NCI-H2081 treated with DMSO at 0.1 percent for 48 hours (cell line): Measurements from ENCODE around the gene CBLIF.
"Not testable (repeated sequence)": the region's sequence is repeated elsewhere in the genome, so short reads cannot be mapped to it uniquely, and the experiment has no call there.

Source experiments
- DNase-seq: peaks from one replicate; lab custom pipeline; 2025; lab: John Stamatoyannopoulos, UW

Gene CBLIF

GRCh38 chr11:59847626-59848025, 2.3 kb upstream of the CBLIF start:
- no peak for DNase-seq

DNA sequence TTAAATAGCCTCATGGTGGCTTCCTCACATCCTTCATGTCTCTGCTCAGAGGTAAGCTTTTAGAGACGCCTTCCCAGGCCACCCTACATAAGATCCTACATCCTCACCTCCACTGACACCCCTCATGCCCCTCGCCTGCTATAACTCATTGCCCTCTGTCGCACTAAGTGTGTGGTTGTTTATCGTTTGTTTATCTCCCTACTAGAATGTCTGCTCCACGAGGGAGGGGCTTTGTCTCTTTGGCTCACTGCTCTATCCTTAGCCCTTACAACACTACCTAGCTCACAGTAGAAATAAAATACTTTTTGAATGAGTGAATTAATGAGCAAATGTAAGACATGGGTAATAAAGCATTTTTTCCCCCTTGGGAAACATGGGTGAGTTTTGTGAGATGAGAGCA, 1.3 kb upstream of the CBLIF start:
- no peak for DNase-seq

- DNase-seq: no peak
These were observed 3.0 kb downstream of the CBLIF start for GRCh38 chr11:59842316-59842715.

DNA sequence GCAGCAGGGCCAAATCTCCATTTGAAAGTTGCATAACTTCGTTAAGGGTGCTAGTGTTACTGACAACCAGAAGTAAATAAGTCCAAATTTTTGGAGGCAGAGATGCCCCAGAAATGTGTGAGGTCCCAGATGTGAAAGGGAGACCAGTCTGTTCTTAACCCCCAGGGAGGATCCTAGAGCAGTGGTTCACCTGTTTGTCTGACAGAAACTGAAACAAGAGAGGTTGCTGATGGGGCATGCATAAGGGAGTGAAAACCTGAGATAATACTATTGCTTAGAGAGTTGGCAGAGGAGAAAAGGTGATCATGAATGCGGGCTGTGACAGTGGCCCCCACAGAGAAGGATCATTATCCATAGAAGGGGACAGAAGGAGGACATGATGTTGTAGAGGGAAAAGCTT, 3.8 kb downstream of the CBLIF start:
- no peak for DNase-seq

DNA sequence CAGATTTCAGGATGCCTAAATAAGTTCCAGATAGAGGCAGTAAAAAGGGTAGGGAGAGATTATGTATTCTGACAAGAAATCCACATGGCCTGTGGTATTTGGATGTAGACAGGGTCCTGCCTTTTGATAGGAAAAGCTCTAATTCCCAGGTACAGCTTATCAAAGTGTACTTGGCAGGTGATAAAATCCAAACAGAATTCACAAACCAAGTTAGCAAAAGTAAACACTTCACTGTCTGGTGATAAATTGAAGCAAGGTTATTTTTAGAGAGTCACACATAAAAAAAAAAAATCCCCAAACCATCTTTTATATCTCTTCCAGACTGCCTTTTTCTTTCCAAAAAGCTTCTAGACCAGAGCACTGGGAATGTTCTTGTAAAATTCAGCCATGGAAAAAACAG, 5.7 kb downstream of the CBLIF start:
- no peak for DNase-seq

GRCh38 chr11:59833602-59834001, 11.7 kb downstream of the CBLIF start:
- no peak for DNase-seq

GRCh38 chr11:59829358-59829757, 15.9 kb downstream of the CBLIF start:
- DNase-seq: no peak

- no peak for DNase-seq
These were observed 22.2 kb downstream of the CBLIF start for GRCh38 chr11:59822989-59823566.

DNA sequence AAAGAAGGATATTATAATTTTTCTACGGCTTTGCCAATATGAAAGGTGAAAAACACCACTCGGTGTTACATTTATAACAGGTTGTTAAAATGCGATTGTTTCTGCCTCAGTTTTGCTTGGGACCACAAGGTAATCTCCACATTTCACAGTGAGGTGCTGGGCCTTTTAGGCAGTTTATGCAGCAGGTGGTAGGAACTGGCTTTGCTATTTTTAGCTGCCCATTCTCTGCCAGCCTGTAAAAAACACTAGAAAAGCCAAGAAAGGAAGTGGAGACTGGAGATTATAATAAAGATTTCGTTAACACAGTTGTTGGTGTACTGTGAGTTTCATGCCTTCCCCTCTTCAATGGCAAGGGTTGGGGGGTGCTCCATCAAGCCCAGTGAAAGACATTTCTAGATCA, 26.7 kb downstream of the CBLIF start:
- no peak for DNase-seq

GRCh38 chr11:59816434-59816833, 28.9 kb downstream of the CBLIF start:
- DNase-seq: not testable (repeated sequence)

- no peak for DNase-seq
These were observed 29.5 kb downstream of the CBLIF start for GRCh38 chr11:59815754-59816153.

DNA sequence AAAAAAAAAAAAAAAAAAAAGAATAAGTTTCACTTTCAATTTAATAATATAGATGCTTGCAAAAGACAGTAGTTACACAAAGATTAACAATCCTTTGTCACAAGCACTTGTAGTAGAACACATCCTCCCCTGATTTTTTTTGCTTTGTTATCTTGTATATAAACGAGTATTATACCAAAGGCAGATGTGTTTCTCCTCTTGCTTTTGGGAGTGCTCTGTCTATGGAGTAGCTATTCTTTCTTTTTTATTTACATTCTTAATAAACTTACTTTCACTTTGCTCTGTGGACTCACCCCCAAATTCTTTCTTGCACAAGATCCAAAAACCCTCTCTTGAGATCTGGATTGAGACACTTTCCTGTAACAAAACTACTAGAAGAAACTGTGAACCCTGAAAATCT, 31.3 kb downstream of the CBLIF start:
- DNase-seq: no peak

- DNase-seq: no peak
These were observed 31.9 kb downstream of the CBLIF start for GRCh38 chr11:59813364-59813763.

- DNase-seq: no peak
These were observed 33.1 kb downstream of the CBLIF start for GRCh38 chr11:59812220-59812619.

DNA sequence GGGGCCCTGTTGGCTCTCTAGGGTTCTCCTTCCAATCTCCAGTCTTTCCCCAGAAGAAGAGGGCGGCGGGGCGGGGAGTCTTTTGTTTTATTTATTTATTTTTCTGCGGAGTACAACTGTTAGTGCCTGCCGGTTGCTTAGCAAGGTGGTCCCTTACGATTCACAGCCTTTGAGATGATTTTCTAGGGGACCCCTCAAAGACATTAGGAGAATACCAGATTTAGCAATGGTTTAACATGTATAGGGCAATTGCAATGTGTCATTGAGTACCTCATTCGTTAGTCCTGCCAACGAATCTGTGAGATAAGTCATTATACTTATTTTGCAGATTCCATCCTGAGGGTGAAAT, 34.4 kb downstream of the CBLIF start:
- DNase-seq: no peak

GRCh38 chr11:59810189-59810910, 34.9 kb downstream of the CBLIF start, which contains the start of gene MRPL16:
TSS of gene MRPL16 (minus strand) at chr11:59810778. CDS start at chr11:59810658, 120 bp downstream.
- DNase-seq: peak; percentile 57

GRCh38 chr11:59807047-59807610, 38.2 kb downstream of the CBLIF start:
- DNase-seq: no peak

GRCh38 chr11:59804061-59804460, 41.2 kb downstream of the CBLIF start:
- no peak for DNase-seq

GRCh38 chr11:59802639-59803176, 42.6 kb downstream of the CBLIF start:
- DNase-seq: no peak

DNA sequence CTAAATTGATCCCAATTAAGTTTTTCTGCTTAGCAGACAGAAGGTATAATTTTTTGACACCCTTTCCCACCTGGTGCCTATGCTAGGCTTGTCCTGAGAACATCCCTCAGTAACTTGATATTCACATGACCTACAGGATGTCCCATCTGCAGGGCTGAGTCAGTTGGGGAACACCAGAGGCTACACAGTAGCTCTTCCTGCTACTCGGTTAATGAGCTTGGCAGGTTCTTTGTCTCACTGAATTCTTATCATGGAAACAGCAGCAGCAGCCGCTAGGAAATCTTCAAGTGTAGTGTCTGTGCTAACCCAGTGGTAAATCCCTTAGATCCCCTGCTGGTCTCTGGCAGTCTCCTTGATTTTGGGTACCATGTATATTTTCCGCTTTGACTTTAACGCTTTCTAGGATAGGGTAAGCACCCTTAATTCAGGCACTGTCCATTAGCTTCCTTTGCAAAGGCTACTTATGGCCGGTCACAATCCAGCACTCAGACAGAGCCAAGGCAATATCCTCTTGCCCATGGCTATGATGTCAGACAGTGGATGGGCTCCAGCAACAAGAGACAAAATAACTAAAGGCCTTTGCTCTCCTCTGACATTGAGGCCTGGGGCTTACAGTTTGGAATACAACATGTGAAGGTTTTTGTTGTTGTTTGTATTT, 43.2 kb downstream of the CBLIF start:
- no peak for DNase-seq

- DNase-seq: no peak
These were observed 44.1 kb downstream of the CBLIF start for GRCh38 chr11:59801160-59801706.

- no peak for DNase-seq
These were observed 44.8 kb downstream of the CBLIF start for GRCh38 chr11:59800390-59801025.
